Measurements from ENCODE around the gene PRKCB. TPM values are rescaled to one million over a fixed set of nuclear protein-coding genes. Genes with fewer than 3 reads are reported as not detected.

Gene PRKCB
- polyA plus RNA-seq, 2 of the 4 experiments (the other 2 are of a cell fraction), result 0.09 to 0.22 TPM

- 16% methylated on average over 9 of the region's 9 CpGs for WGBS (ENCODE audit: missing lambda C conversion rate)
- POLR2A ChIA-PET, result no interaction called here
- ATAC-seq, result no peak
- Histone ChIP-seq H3K9me3 (no peaks in the 10 kb centered on the region), H3K4me2 (no peak overlapping the region), H3K4me1 (no peaks in the 10 kb centered on the region), H3K4me3 (no peak overlapping the region), H3K27ac (no peak overlapping the region)
- no peak for TF ChIP-seq HOXA7 (CRISPR knock-in tag; IDR thresholded peaks at IDR 0.05)
- TF ChIP-seq POLR2A (IDR thresholded peaks at IDR 0.05; ENCODE audit: low read length), result no peak
- no peak for TF ChIP-seq NFE2L2 (conservative IDR thresholded peaks at IDR 0.05; ENCODE audit: low read length)
- no peak for TF ChIP-seq CEBPB (IDR thresholded peaks at IDR 0.05)
- TF ChIP-seq HOXB13 (CRISPR knock-in tag; IDR thresholded peaks at IDR 0.05; ENCODE audit: low read depth), result no peak
- no peak for TF ChIP-seq RARB (CRISPR knock-in tag; IDR thresholded peaks at IDR 0.05)
- TF ChIP-seq KDM5A (IDR thresholded peaks at IDR 0.05), result no peak
- no peak for TF ChIP-seq CHD4 (IDR thresholded peaks at IDR 0.05; ENCODE audit: borderline replicate concordance)
- no peak for TF ChIP-seq GATA3 (IDR thresholded peaks at IDR 0.05; ENCODE audit: borderline replicate concordance)
- no peak for TF ChIP-seq PBX3 (IDR thresholded peaks at IDR 0.05)
- no peak for TF ChIP-seq CTCF (IDR thresholded peaks at IDR 0.05)
- TF ChIP-seq ZNF302 (CRISPR knock-in tag; IDR thresholded peaks at IDR 0.05), result no peak
- DNase-seq (ENCODE audit: low read depth in 1 of 2, low spot score in 1 of 2), result no peak
- FAIRE-seq, result no peak
- CTCF ChIA-PET, result interaction anchor here (0.7 kb wide), 1 partner anchor 12 kb away, joined by 3 read pairs; no protein-coding TSS in a partner anchor
These were observed 2.8 kb downstream of the PRKCB start for GRCh38 chr16:23838485-23839142.

GRCh38 chr16:23840310-23840709, 4.5 kb downstream of the PRKCB start:
- TF ChIP-seq RCOR1 (IDR thresholded peaks at IDR 0.05; ENCODE audit: low read depth, low read length) (no peak), EP300 (IDR thresholded peaks at IDR 0.05) (no peak), NR3C1 (IDR thresholded peaks at IDR 0.05) (no peak), HEYL (CRISPR knock-in tag; IDR thresholded peaks at IDR 0.05) (no peak), FOXS1 (CRISPR knock-in tag; IDR thresholded peaks at IDR 0.05) (no peak), FOSL2 (IDR thresholded peaks at IDR 0.05) (no peak), FOSL2 (CRISPR knock-in tag; IDR thresholded peaks at IDR 0.05) (no peak), MAX (IDR thresholded peaks at IDR 0.05) (no peak), CTCF (IDR thresholded peaks at IDR 0.05) (no peak), TP53 (CRISPR knock-in tag; IDR thresholded peaks at IDR 0.05) (no peak), RFX5 (IDR thresholded peaks at IDR 0.05) (no peak), CBX2 (IDR thresholded peaks at IDR 0.05; ENCODE audit: borderline replicate concordance, low read depth) (no peak), NPAS2 (CRISPR knock-in tag; IDR thresholded peaks at IDR 0.05; ENCODE audit: borderline replicate concordance) (no peak)
- Histone ChIP-seq H3K4me1 (no peaks in the 10 kb centered on the region), H3K4me3 (no peak overlapping the region), H3K9me3 (no peaks in the 10 kb centered on the region), H3K4me2 (no peak overlapping the region), H3K27ac (no peak overlapping the region)
- ChIA-PET CTCF (no interaction called here), POLR2A (no interaction called here)
- WGBS (ENCODE audit: missing lambda C conversion rate), result 47% methylated on average over 3 of the region's 3 CpGs
- ATAC-seq, result no peak
- FAIRE-seq, result no peak
- DNase-seq (ENCODE audit: low read depth in 1 of 2, low spot score in 1 of 2), result no peak

Data from A549 (cell line).